Measurements from ENCODE around the gene FMNL2.

FMNL2 gene

GRCh38 chr2:152637251-152637650 lies 302.3 kb downstream of the FMNL2 start:
- H3K4me3 ChIP-seq (ENCODE audit: low read depth, low read length) = no peak overlapping the region
- no peak for TF ChIP-seq CTCF (IDR thresholded peaks at IDR 0.05; ENCODE audit: insufficient read depth, low read depth, low read length, missing control alignments)
- DNase-seq (ENCODE audit: low read depth) = no peak

GRCh38 chr2:152638056-152638455 lies 303.1 kb downstream of the FMNL2 start:
- DNase-seq (ENCODE audit: low read depth) = no peak
- TF ChIP-seq CTCF (IDR thresholded peaks at IDR 0.05; ENCODE audit: insufficient read depth, low read depth, low read length, missing control alignments) = no peak
- no peak overlapping the region for H3K4me3 ChIP-seq (ENCODE audit: low read depth, low read length)

- no peak for DNase-seq (ENCODE audit: low read depth)
- no peak overlapping the region for H3K4me3 ChIP-seq (ENCODE audit: low read depth, low read length)
- no peak for TF ChIP-seq CTCF (IDR thresholded peaks at IDR 0.05; ENCODE audit: insufficient read depth, low read depth, low read length, missing control alignments)
Measured at GRCh38 chr2:152638590-152638989, 303.6 kb downstream of the FMNL2 start.

GRCh38 chr2:152644189-152644873 lies 309.4 kb downstream of the FMNL2 start:
- TF ChIP-seq CTCF (IDR thresholded peaks at IDR 0.05; ENCODE audit: insufficient read depth, low read depth, low read length, missing control alignments) = no peak
- DNase-seq (ENCODE audit: low read depth) = no peak
- no peak overlapping the region for H3K4me3 ChIP-seq (ENCODE audit: low read depth, low read length)

- no peak for TF ChIP-seq CTCF (IDR thresholded peaks at IDR 0.05; ENCODE audit: insufficient read depth, low read depth, low read length, missing control alignments)
- DNase-seq (ENCODE audit: low read depth) = no peak
Measured at GRCh38 chr2:152646264-152646663, 311.3 kb downstream of the FMNL2 start.

GRCh38 chr2:152646775-152647174 lies 311.8 kb downstream of the FMNL2 start:
- DNase-seq (ENCODE audit: low read depth) = no peak
- no peak for TF ChIP-seq CTCF (IDR thresholded peaks at IDR 0.05; ENCODE audit: insufficient read depth, low read depth, low read length, missing control alignments)
- no peak overlapping the region for H3K4me3 ChIP-seq (ENCODE audit: low read depth, low read length)

More at GRCh38 chr2:152646264-152646663, 311.3 kb downstream of the FMNL2 start:
- H3K4me3 ChIP-seq (ENCODE audit: low read depth, low read length) = no peak overlapping the region

GRCh38 chr2:152647552-152647951 lies 312.6 kb downstream of the FMNL2 start:
- TF ChIP-seq CTCF (IDR thresholded peaks at IDR 0.05; ENCODE audit: insufficient read depth, low read depth, low read length, missing control alignments) = no peak
- no peak for DNase-seq (ENCODE audit: low read depth)
- H3K4me3 ChIP-seq (ENCODE audit: low read depth, low read length) = no peak overlapping the region
